HG03196 (cell line): ENCODE results near the gene ZNF668.

Experiments
- ATAC-seq: cut with Tn5 transposase; IDR thresholded peaks from one replicate; pipeline ENCODE4 v1.9.1; 2021; ENCODE audit not compliant: unreplicated experiment

The ZNF668 gene

DNA sequence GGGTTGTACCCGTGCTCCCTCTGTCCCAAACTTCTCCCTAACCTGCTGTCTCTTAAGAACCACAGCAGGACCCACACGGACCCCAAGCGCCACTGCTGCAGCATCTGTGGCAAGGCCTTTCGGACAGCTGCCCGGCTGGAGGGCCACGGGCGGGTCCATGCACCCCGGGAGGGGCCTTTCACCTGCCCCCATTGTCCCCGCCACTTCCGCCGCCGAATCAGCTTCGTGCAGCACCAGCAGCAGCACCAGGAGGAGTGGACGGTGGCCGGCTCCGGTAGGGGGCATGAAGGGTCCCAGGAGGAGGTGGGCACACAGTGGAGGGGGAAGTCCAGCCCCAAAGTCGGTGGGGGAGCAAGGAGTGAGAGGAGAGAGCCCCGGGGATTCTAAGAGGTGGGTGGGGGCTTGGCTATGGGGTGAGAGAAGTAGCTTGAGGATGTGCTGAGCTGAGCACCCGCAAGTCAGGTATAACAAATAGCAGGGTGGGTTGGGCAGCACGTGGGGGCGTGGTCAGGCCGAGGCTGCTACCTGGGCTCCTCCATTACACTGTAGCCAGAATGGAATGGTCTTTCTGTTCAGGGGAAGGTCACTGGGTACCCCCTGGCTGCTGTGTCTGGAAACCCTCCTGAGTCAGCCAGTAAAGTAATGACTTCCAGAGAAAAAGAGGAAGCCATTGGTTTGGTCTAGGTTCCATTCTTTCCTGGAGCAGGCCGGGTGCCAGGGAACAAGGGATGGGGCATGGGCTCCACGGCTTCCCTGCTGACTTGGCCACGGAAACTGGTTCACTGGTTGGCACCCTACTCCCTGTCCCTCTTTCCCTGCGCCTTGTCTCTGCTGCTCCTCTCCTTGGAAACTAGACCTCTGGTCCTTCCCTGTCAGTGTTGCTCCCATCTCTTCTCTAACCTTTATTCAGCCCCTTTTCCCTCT is 7.7 kb upstream of the ZNF668 start:
- no peak for ATAC-seq

DNA sequence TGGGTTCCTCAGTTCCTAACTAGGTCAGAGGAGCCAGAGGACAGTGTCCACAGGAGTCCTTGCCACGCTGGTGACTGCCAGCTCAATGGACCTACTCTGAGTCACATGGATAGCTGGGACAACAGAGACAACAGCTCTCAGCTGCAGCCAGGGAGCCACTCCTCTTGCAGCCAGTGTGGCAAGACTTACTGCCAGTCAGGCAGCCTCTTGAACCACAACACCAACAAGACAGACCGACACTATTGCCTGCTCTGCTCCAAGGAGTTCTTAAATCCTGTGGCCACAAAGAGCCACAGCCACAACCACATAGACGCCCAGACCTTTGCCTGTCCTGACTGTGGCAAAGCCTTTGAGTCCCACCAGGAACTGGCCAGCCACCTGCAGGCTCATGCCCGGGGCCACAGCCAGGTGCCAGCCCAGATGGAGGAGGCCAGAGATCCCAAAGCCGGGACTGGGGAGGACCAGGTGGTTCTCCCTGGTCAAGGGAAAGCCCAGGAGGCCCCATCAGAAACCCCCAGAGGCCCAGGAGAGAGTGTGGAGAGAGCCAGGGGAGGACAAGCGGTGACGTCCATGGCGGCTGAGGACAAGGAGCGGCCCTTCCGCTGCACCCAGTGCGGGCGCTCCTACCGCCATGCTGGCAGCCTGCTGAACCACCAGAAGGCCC is 6.8 kb upstream of the ZNF668 start:
- ATAC-seq, result no peak

DNA sequence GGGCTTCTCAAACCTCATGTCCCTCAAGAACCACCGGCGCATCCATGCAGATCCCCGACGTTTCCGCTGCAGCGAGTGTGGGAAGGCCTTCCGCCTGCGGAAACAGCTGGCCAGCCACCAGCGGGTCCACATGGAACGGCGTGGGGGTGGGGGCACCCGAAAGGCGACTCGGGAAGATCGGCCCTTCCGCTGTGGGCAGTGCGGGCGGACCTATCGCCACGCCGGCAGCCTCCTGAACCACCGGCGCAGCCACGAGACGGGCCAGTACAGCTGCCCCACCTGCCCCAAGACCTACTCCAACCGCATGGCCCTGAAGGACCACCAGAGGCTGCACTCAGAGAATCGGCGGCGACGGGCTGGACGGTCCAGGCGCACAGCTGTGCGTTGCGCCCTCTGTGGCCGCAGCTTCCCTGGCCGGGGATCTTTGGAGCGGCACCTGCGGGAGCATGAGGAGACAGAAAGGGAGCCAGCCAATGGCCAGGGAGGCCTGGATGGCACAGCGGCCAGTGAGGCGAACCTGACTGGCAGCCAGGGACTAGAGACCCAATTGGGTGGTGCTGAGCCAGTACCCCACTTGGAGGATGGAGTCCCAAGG is 6.1 kb upstream of the ZNF668 start:
- ATAC-seq, result no peak

DNA sequence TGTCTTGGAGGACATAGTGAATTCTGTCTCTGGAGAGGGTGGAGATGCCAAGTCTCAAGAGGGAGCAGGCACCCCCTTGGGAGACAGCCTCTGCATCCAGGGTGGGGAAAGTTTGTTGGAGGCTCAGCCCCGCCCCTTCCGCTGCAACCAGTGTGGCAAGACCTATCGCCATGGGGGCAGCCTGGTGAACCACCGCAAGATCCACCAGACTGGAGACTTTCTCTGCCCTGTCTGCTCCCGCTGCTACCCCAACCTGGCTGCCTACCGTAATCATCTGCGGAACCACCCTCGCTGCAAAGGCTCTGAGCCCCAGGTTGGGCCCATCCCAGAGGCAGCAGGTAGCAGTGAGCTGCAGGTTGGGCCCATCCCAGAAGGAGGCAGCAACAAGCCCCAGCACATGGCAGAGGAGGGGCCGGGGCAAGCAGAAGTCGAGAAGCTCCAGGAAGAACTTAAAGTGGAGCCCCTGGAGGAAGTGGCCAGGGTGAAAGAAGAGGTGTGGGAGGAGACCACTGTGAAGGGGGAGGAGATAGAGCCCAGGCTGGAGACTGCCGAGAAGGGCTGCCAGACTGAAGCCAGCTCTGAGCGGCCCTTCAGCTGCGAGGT is 5.4 kb upstream of the ZNF668 start:
- ATAC-seq, result no peak

DNA sequence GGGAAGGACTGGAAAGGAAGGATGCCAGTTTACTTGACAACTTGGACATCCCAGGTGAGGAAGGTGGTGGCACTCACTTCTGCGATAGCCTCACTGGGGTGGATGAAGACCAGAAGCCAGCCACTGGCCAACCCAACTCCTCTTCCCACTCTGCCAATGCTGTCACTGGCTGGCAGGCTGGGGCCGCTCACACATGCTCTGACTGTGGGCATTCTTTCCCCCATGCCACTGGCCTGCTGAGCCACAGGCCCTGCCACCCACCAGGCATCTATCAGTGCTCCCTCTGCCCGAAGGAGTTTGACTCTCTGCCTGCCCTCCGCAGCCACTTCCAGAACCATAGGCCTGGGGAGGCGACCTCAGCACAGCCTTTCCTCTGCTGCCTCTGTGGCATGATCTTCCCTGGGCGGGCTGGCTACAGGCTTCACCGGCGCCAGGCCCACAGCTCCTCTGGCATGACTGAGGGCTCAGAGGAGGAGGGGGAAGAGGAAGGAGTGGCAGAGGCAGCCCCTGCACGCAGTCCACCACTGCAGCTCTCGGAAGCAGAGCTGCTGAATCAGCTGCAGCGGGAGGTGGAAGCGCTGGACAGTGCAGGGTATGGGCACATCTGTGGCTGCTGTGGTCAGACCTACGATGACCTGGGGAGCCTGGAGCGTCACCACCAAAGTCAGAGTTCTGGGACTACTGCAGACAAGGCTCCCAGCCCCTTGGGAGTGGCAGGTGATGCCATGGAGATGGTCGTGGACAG is 4.7 kb upstream of the ZNF668 start:
- no peak for ATAC-seq

DNA sequence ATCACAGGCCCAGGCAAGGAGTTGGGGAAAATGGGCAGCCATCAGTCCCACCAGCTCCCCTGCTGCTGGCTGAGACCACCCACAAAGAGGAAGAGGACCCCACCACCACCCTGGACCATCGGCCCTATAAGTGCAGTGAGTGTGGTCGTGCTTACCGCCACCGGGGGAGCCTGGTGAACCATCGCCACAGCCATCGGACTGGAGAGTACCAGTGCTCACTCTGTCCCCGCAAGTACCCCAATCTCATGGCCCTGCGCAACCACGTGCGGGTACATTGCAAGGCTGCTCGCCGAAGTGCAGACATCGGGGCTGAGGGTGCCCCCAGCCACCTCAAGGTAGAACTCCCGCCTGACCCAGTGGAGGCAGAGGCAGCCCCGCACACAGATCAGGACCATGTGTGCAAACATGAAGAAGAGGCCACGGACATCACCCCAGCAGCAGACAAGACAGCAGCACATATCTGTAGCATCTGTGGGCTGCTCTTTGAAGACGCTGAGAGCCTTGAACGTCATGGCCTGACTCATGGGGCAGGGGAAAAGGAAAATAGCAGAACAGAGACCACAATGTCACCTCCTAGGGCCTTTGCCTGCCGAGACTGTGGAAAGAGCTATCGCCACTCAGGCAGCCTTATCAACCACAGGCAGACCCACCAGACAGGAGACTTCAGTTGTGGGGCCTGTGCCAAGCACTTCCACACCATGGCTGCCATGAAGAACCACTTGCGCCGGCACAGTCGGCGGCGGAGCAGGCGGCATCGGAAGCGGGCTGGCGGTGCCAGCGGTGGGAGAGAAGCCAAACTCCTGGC is 3.8 kb upstream of the ZNF668 start:
- no peak for ATAC-seq

DNA sequence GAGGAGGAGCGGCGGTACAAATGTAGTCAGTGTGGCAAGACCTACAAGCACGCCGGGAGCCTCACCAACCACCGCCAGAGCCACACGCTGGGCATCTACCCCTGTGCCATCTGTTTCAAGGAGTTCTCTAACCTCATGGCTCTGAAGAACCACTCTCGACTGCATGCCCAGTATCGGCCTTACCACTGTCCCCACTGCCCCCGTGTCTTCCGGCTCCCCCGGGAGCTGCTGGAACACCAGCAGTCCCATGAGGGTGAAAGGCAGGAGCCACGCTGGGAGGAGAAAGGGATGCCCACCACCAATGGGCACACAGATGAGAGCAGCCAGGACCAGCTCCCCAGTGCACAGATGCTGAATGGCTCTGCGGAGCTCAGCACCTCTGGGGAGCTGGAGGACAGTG is 3.0 kb upstream of the ZNF668 start:
- ATAC-seq, result no peak

DNA sequence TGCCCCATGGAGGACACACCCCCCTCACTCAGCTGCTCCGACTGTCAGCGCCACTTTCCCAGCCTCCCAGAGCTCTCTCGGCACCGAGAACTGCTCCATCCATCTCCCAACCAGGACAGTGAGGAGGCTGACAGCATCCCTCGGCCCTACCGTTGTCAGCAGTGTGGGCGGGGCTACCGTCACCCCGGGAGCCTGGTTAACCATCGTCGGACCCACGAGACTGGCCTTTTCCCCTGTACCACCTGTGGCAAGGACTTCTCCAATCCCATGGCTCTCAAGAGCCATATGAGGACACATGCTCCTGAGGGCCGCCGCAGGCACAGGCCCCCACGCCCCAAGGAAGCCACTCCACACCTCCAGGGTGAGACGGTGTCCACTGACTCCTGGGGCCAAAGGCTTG is 2.3 kb upstream of the ZNF668 start:
- ATAC-seq, result no peak

DNA sequence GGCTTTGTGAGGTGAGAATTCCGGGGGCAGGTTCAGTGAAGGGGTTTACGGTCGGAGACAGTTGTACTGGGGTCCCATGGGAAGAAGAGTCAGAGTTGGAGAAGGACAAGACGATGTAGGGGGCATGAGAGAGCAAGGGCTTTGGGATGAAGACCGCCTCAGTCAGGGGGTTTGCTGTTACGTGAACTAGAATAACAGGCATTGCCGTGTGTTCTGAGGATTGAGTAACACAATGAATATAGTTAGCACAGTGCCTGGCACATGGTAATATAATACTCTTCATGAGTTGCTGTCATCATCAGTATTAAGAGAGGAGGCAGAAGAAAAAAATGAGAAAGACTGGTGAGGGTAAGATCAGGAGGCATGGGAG is 759 bp upstream of the ZNF668 start:
- ATAC-seq, result no peak

DNA sequence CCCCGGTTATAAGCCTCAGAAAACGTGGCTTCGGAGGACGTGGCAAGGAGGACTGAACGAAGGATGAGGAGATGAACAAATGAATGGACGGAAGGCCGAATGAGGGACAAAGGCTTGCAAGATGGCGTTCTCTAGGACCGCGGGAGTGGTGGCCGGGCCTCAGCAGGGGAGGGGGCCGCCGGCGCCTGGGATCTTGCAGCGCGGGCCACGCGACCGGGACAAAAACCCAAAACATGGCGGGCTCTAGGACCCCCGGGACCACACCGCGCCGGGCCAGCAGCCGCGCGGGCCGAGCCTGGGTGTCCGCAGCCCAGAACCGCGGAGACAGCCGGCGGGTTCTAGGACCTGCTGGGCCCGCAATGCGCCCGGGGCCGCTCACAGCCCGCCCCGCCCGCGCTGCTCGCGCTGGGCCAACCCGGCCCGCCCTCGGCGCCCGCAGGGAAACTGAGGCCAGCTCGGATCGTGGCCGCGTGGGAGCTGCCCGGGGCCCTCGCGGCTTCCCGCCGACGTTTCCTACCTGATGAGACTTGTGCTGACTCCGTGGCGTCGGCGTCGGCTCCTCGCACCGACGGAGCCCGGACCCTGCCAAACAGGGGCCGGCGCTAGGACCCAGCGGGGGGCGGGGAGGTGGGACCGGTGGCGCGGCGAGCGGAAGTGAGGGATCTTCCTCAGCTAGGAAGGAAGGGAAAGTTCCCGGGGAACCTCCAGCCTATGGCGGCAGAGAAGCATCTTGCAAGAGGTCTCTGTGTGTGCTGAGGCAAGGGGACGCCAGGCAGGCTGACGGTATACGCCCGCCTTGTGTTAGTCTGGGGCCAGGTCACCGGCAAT is 684 bp downstream of the ZNF668 start:
- peak; percentile 48 for ATAC-seq

DNA sequence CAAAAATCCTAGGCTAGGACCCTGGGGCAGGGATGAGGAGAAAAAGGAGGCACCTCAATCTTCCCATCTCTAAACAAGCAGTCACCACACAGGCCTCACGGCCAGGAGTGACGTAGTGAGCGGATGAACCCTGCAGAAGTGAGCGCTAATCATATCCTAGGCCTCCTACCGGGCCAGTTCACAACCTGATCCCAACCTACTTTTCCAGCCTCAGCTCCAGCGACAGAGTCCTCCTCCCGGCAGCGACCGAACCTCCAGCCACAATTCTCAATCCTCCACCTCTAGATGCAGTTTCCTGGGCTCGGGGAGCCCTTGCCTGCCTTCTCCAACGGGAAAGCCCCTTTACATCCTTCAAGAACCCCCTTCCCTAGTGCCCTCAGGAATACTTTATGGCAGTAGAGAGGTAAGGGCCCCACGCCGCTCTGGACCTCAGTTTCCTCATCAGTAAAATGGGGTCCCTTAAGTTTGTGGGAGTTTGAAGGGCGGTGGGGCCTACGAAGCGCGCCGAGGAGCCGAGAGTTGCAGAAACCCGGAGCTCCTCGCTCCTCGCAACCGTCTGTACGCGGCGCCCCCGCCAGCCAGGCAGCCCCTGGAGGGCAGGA is 1.4 kb downstream of the ZNF668 start:
- peak; percentile 3 for ATAC-seq

DNA sequence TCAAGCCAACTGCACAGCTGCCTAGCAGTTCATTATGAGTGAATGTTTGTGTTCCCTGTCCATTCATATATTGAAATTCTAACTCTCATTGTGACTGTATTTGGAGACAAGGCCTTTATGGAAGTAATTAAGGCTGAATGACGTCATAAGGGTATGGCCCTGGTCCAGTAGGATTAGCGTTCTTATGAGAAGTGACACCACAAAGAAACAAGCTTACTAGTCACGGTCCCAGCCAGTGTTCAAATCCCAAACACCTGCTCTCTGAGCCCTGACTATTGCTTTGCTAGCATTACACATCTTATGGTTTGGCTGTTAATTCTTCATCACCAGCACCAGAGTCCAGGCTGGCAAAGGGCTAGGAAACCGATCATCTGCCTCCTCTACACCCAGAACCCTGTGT is 2.2 kb downstream of the ZNF668 start:
- no peak for ATAC-seq

DNA sequence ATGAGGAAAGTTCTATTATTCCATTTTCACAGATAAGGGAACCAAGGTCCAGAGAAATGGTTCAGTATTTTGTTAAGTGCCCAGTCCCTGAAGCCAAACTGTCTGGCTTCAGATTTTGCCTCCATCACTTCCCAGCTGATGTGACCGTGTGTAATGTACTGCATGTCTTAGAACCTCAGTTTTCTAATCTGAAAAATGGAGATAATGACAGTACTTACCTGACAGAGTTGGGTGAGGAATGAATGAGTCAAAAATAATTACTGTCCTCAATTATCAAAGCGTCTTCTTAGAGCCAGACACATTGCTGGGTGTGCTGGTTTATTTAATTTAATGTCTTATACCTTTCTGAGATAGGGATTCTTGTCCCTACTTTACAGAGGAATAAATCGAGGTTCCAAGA is 6.7 kb downstream of the ZNF668 start:
- no peak for ATAC-seq

DNA sequence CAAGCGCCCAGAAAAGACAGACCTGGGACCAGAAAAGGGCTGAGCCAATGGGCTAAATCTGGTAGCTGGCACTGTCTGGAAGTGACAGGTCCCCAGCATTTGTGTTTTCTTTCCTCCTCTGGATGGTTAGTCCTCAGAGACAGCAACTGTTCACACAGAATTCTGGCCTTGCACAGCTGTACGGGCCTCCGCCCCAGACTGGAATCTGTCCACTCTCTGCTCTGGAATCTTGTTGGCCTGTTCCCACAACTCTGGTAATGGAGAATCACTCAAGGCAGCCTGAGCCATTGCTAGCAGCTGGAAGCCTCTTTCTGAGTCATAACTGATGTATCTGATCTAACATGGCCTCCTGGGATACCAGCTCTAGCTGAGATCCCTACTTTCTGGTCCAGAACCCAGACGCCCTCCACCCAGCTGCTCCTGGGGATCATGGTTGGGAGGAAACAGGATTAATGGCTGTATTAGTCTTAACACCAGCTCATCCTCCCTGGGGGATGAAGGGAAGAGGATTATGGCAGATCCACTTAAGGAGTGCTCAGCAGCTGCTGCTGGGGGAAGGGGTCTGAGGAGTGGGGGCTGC is 9.1 kb downstream of the ZNF668 start:
- no peak for ATAC-seq

DNA sequence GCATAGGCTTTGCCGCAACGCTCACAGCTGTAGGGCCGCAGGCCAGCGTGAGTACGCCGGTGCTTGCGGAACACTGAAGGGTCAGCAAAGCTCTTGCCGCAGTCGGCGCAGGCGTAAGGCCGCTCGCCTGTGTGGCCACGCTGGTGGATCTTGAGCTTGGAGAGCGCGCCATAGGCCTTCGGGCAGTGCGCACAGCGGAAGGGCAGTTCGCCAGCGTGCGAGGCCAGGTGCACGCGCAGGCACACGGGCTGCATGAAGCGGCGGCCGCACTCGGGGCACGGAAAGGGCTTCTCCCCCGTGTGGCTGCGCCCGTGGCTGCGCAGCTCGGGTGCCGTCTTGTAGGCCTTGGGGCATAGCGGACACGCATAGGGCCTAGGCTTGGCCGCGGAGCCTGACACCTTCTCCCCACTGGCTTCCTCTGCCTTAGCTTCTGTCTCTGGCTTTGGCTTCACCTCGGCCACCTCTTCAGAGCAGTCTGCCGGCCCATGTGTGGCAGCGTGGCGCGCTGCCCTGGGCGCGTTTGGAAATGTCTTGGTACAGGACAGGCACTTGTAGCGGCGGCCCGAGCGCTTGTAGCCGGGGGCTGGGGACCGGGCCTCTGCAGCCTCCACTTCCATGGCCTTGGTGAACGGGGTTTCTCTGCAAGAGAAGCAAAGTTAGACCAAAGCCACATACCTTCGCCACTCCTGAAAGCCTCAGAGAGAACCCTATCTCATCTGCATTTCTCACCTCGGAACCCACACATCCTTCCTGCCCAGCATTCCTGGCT is 10.0 kb downstream of the ZNF668 start:
- ATAC-seq, result no peak

DNA sequence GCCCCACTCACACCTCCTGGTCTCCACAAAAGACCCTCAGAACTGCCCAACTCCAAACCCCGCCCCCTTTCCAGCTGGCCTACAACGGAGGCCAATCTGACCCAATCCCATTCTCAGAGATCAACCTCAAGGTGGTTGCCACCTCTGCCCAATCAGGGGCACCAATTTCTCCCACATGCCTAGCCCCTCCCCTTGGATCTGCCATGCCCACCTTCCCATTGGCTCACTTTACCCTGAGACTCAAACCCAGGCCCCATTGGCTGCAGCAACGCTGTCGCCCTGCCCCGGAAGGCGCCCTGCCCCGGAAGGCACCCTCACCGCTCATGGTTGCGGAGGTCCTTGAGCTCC is 10.6 kb downstream of the ZNF668 start:
- no peak for ATAC-seq

DNA sequence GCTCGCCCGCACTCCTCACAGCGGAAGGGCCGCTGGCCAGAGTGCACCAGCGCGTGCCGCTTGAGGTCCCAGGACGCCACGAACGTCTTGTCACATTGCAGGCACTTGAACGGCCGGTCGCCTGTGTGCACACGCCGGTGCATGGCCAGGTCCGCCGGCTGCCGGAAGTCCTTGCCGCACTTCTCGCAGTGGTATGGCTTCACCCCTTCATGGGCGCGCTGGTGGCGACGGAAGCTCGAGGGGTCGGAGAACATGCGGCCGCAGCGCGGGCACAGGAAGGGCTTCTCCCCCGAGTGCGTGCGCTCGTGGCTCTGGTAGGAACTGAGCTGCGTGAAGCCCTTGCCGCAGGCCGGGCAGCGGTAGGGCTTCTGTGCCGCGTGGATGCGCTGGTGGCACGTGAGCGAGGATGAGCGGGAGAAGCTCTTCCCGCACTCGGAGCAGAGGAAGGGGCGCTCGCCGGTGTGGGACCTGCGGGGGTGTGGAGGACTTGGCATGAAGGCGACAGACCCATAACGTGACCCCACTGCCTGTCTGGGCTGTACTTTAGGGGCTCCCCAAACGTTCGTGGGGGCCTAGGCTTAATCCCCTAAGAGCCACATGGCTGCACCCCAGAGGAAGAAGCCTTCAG is 12.1 kb downstream of the ZNF668 start:
- no peak for ATAC-seq
